HFFc6 (cell line): ENCODE data around the gene KRT222. TPM values are rescaled to one million over a fixed set of nuclear protein-coding genes. Genes with fewer than 3 reads are reported as not detected.

Source experiments
- DNase-seq: peaks from one replicate; pipeline ENCODE4 v3.0.0-alpha.2; 2018
- H3K27ac Mint-ChIP-seq: 2 replicates; pipeline ENCODE4 v1.8.0; 2020; ENCODE audit warnings: mild to moderate bottlenecking, mixed read lengths
- H3K27me3 Mint-ChIP-seq: 2 replicates; pipeline ENCODE4 v1.8.0; 2021; ENCODE audit warnings: mild to moderate bottlenecking, moderate library complexity, mixed read lengths; ENCODE audit not compliant: insufficient read depth
- H3K36me3 Mint-ChIP-seq: 2 replicates; pipeline ENCODE4 v1.8.0; 2021; ENCODE audit warnings: low read depth, mixed read lengths
- H3K4me1 Mint-ChIP-seq: 2 replicates; pipeline ENCODE4 v1.8.0; 2020; ENCODE audit warnings: low read depth, mixed read lengths
- H3K4me3 Mint-ChIP-seq: 2 replicates; pipeline ENCODE4 v1.8.0; 2020; ENCODE audit warnings: mild to moderate bottlenecking, moderate library complexity, mixed read lengths
- H3K9me3 Mint-ChIP-seq: 2 replicates; pipeline ENCODE4 v1.8.0; 2020; ENCODE audit warnings: mild to moderate bottlenecking, mixed read lengths
- total RNA-seq, 6 experiments: library from RNA; stranded (reverse); fragmentation: NEBNext Ultra II Directional; extraction: Animal tissue kit (Norgen Biotek cat#: 25700); gene quantifications; 2 replicates in 1 of 6; 3 replicates in 5 of 6; pipeline ENCODE4 v1.2.3, GENCODE V29; 2021
- TF ChIP-seq, protein P1 (sequence below): fragments of 200-600 bp; sonication (generic); IDR thresholded peaks from 2 replicates; pipeline ENCODE4 v1.5.0; 2021; ENCODE audit warnings: antibody characterized with exemption, mild to moderate bottlenecking

Gene KRT222
- total RNA-seq, 6 experiments from 2014 or later: not detected

DNA sequence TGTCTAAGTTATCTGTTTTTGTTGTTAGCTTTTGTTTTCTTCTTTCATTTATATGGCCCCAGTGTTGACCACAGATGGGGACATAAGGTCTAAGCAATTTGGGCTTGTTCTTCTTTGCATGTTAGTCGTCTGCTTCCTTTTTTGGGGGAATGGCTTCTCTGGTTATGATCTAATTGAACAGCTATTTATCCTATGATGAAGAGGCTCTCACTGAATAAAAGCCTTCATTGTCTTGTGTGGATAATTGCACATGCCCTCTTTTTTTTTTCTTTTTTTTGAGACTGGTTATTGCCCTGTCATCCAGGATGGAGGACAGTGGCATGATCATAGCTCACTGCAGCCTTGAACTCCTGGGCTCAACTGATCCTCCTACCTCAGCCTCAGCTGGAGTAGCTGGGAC is 31.1 kb downstream of the KRT222 start:
- no peak overlapping the region for H3K27ac Mint-ChIP-seq
- no peak for DNase-seq
- H3K36me3 Mint-ChIP-seq: peaks cover 33% of the 10 kb centered on the region
- H3K4me1 Mint-ChIP-seq: no peaks in the 10 kb centered on the region
- no peak overlapping the region for H3K4me3 Mint-ChIP-seq
- TF ChIP-seq, protein P1, sequence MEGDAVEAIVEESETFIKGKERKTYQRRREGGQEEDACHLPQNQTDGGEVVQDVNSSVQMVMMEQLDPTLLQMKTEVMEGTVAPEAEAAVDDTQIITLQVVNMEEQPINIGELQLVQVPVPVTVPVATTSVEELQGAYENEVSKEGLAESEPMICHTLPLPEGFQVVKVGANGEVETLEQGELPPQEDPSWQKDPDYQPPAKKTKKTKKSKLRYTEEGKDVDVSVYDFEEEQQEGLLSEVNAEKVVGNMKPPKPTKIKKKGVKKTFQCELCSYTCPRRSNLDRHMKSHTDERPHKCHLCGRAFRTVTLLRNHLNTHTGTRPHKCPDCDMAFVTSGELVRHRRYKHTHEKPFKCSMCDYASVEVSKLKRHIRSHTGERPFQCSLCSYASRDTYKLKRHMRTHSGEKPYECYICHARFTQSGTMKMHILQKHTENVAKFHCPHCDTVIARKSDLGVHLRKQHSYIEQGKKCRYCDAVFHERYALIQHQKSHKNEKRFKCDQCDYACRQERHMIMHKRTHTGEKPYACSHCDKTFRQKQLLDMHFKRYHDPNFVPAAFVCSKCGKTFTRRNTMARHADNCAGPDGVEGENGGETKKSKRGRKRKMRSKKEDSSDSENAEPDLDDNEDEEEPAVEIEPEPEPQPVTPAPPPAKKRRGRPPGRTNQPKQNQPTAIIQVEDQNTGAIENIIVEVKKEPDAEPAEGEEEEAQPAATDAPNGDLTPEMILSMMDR: no peak
- H3K27me3 Mint-ChIP-seq: no peaks in the 10 kb centered on the region
- no peaks in the 10 kb centered on the region for H3K9me3 Mint-ChIP-seq

DNA sequence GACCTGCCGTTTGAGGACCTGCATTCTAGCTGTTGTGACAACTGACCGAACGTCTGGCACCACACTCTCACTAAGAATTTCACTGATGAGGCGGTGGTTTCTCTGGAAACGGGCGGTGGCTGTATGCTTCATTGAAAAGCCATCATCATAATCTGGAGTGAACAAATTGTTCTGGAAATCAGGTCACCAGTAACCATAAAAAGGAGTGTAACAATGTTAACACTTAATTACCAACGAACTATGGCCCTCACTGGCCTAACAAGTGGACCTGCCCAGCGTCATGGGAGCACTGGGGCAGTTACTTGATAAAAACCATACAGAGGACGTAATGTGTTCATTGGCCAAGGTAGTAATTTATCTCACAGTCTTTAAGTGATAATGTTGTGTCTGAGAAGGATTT is 32.8 kb downstream of the KRT222 start:
- TF ChIP-seq, protein P1: no peak
- DNase-seq: no peak
- Mint-ChIP-seq H3K4me1 (no peaks in the 10 kb centered on the region), H3K27me3 (no peaks in the 10 kb centered on the region), H3K27ac (no peak overlapping the region), H3K9me3 (no peaks in the 10 kb centered on the region), H3K36me3 (peaks cover 39% of the 10 kb centered on the region), H3K4me3 (no peak overlapping the region)

- TF ChIP-seq, protein P1: no peak
- Mint-ChIP-seq H3K27ac (no peak overlapping the region), H3K4me1 (no peaks in the 10 kb centered on the region), H3K9me3 (no peaks in the 10 kb centered on the region), H3K4me3 (no peak overlapping the region), H3K27me3 (no peaks in the 10 kb centered on the region), H3K36me3 (peaks cover 20% of the 10 kb centered on the region)
- no peak for DNase-seq
These were observed 35.1 kb downstream of the KRT222 start for GRCh38 chr17:40629842-40630241.

DNA sequence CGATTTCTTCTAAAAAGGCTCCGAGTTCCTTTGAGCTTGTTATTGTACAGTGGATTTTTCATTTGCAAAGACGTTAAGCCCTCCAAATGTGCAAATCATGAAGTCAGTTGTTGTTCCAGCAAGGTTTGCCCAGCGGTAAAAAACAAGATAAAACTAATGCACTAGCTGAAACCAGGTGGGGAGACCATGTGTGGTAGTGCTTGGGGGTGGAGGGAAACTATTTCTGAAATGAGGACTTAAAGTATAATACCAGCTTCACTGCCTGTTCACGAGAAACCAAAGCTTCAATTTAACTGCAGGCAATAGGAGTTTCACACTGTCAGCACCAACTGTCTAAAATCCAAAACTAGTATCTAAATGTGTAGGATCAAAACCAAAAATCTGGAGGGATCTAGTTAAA is 39.7 kb downstream of the KRT222 start:
- H3K4me1 Mint-ChIP-seq: peaks cover 2% of the 10 kb centered on the region; the same call in 1 of the 2 replicates
- H3K4me3 Mint-ChIP-seq: no peak overlapping the region
- no peak overlapping the region for H3K27ac Mint-ChIP-seq
- H3K27me3 Mint-ChIP-seq: no peaks in the 10 kb centered on the region; the same call in none of the 2 replicates
- H3K36me3 Mint-ChIP-seq: peaks cover 10% of the 10 kb centered on the region
- TF ChIP-seq, protein P1: no peak
- no peak for DNase-seq
- no peaks in the 10 kb centered on the region for H3K9me3 Mint-ChIP-seq

GRCh38 chr17:40623419-40624210 is 41.4 kb downstream of the KRT222 start:
- no peak for DNase-seq
- H3K27ac Mint-ChIP-seq: no peak overlapping the region
- peaks cover 7% of the 10 kb centered on the region; the same call in 1 of the 2 replicates for H3K4me1 Mint-ChIP-seq
- no peaks in the 10 kb centered on the region for H3K9me3 Mint-ChIP-seq
- H3K36me3 Mint-ChIP-seq: peaks cover 6% of the 10 kb centered on the region
- H3K27me3 Mint-ChIP-seq: peaks cover 10% of the 10 kb centered on the region
- no peak overlapping the region for H3K4me3 Mint-ChIP-seq
- TF ChIP-seq, protein P1: no peak
